Testis (tissue), 2 donors: ENCODE measurements around the gene MEP1B.

Source experiments
- CTCF ChIP-seq, 3 experiments: fragments of 450-650 bp in 2 of 3; fragments of 200-600 bp in 1 of 3; sonication (generic) in 1 of 3; IDR thresholded peaks; one replicate each; pipeline ENCODE4 v1.5.1; 2016 to 2019; ENCODE audit warnings: antibody characterized with exemption in 3 of 3, mild to moderate bottlenecking in 2 of 3, moderate library complexity in 1 of 3
- POLR2A ChIP-seq: fragments of 450-650 bp; IDR thresholded peaks from one replicate; pipeline ENCODE4 v1.6.1; 2017; ENCODE audit warnings: antibody characterized with exemption, mild to moderate bottlenecking, moderate library complexity

DNA sequence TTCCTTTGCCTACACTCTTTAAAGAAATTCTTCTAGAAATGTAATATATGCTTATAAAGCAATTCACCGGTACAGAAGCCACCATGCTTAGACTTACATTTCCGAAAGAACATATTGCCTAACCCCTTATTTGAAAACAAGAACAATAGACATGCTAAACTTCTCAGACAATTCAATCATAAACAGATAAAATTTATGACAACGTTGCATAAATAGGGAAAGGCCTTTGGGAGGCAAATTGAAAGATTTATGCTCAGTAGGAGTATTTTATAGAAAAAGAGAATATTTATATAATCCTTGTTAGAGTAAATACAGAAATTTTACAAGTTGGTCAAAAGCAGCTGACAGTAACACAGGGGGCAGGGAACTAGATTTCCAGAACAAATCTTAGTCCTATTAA lies 16.2 kb upstream of the MEP1B start:
- TF ChIP-seq CTCF (IDR thresholded peaks at IDR 0.05) (no peak), POLR2A (no peak)
